Measurements from ENCODE around the gene ZNF319. TPM values are rescaled to one million over a fixed set of nuclear protein-coding genes. Genes with fewer than 3 reads are reported as not detected.

Gene ZNF319
- polyA plus RNA-seq, 1 experiment = 4.7 TPM

GRCh38 chr16:58043571-58044155 is 43.2 kb upstream of the ZNF319 start:
- Histone ChIP-seq H3K9me3 (ENCODE audit: control insufficient read depth, insufficient read depth, low read length) (no peaks in the 10 kb centered on the region), H3K4me3 (ENCODE audit: low read depth, low read length) (no peak overlapping the region), H3K27ac (ENCODE audit: low read depth, low read length) (no peak overlapping the region), H3K27me3 (ENCODE audit: control insufficient read depth, insufficient read depth, low read length) (no peaks in the 10 kb centered on the region)
- DNase-seq (ENCODE audit: low read depth, low spot score) = no peak
- POLR2A ChIA-PET = no interaction called here
- CTCF ChIA-PET = interaction anchor here (1.3 kb wide), 1 partner anchor 11 kb away, joined by 4 read pairs; no protein-coding TSS in a partner anchor
- TF ChIP-seq, protein P1, sequence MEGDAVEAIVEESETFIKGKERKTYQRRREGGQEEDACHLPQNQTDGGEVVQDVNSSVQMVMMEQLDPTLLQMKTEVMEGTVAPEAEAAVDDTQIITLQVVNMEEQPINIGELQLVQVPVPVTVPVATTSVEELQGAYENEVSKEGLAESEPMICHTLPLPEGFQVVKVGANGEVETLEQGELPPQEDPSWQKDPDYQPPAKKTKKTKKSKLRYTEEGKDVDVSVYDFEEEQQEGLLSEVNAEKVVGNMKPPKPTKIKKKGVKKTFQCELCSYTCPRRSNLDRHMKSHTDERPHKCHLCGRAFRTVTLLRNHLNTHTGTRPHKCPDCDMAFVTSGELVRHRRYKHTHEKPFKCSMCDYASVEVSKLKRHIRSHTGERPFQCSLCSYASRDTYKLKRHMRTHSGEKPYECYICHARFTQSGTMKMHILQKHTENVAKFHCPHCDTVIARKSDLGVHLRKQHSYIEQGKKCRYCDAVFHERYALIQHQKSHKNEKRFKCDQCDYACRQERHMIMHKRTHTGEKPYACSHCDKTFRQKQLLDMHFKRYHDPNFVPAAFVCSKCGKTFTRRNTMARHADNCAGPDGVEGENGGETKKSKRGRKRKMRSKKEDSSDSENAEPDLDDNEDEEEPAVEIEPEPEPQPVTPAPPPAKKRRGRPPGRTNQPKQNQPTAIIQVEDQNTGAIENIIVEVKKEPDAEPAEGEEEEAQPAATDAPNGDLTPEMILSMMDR (IDR thresholded peaks at IDR 0.05; ENCODE audit: low read depth, low read length) = no peak

DNA sequence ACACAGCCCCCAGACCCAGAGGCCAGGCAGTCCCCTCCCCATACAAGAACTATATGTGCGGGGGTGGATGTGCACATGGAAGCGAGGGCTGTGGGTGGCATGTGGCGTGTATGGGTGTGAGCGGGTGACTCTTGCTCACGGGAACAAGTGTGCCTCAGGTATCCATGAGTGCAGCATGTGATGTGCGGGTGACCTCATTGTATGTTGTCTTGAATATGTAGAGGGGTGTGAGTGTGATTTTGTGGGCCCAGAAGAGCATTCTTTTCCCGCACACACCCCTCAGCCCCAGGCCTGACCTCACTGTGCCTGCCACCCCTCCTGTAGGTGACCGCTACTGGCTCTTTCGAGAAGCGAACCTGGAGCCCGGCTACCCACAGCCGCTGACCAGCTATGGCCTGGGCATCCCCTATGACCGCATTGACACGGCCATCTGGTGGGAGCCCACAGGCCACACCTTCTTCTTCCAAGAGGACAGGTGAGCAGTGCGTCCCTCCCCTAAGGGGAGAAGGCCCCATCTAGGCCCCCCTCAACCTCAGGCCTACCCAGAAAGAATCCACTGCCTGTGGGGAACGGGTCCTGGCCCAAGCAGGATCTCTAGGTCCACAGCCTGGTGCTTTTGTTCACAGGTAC is 42.5 kb upstream of the ZNF319 start:
- no peak overlapping the region for H3K4me3 ChIP-seq (ENCODE audit: low read depth, low read length)
- H3K27me3 ChIP-seq (ENCODE audit: control insufficient read depth, insufficient read depth, low read length) = no peaks in the 10 kb centered on the region
- ChIA-PET POLR2A (no interaction called here), CTCF (interaction anchor here (1.3 kb wide), 1 partner anchor 11 kb away, joined by 4 read pairs; no protein-coding TSS in a partner anchor)
- no peaks in the 10 kb centered on the region; the same call in 1 of the 2 replicates for H3K9me3 ChIP-seq (ENCODE audit: control insufficient read depth, insufficient read depth, low read length)
- H3K27ac ChIP-seq (ENCODE audit: low read depth, low read length) = no peak overlapping the region
- no peak for DNase-seq (ENCODE audit: low read depth, low spot score)
- TF ChIP-seq, protein P1 (IDR thresholded peaks at IDR 0.05; ENCODE audit: low read depth, low read length) = no peak

- no peak overlapping the region for H3K4me3 ChIP-seq (ENCODE audit: low read depth, low read length)
- no peaks in the 10 kb centered on the region; the same call in 1 of the 2 replicates for H3K9me3 ChIP-seq (ENCODE audit: control insufficient read depth, insufficient read depth, low read length)
- DNase-seq (ENCODE audit: low read depth, low spot score) = no peak
- no peaks in the 10 kb centered on the region for H3K27me3 ChIP-seq (ENCODE audit: control insufficient read depth, insufficient read depth, low read length)
- POLR2A ChIA-PET = no interaction called here
- CTCF ChIA-PET = no interaction called here
- H3K27ac ChIP-seq (ENCODE audit: low read depth, low read length) = no peak overlapping the region
- TF ChIP-seq, protein P1 (IDR thresholded peaks at IDR 0.05; ENCODE audit: low read depth, low read length) = no peak
These were observed 41.8 kb upstream of the ZNF319 start for GRCh38 chr16:58042001-58042885.

- CTCF ChIA-PET = no interaction called here
- Histone ChIP-seq H3K9me3 (ENCODE audit: control insufficient read depth, insufficient read depth, low read length) (no peaks in the 10 kb centered on the region; the same call in 1 of the 2 replicates), H3K4me3 (ENCODE audit: low read depth, low read length) (no peak overlapping the region), H3K27ac (ENCODE audit: low read depth, low read length) (no peak overlapping the region), H3K27me3 (ENCODE audit: control insufficient read depth, insufficient read depth, low read length) (no peaks in the 10 kb centered on the region)
- POLR2A ChIA-PET = no interaction called here
- TF ChIP-seq, protein P1 (IDR thresholded peaks at IDR 0.05; ENCODE audit: low read depth, low read length) = no peak
- no peak for DNase-seq (ENCODE audit: low read depth, low spot score)
These were observed 41.1 kb upstream of the ZNF319 start for GRCh38 chr16:58041628-58041955.
